Measurements from ENCODE around the gene UNK.
"Not testable (repeated sequence)": the region's sequence is repeated elsewhere in the genome, so short reads cannot be mapped to it uniquely, and the experiment has no call there.

The UNK gene

GRCh38 chr17:75809631-75810111 is 25.1 kb downstream of the UNK start:
- in situ Hi-C loops (cut with HindIII; ENCODE audit: low pct_ligation_motif_present, low sequenced_read_pairs): no loop called here
- H3K27ac ChIP-seq: peak overlapping the region; percentile 19

GRCh38 chr17:75810216-75810615 is 25.6 kb downstream of the UNK start:
- in situ Hi-C loops (cut with HindIII; ENCODE audit: low pct_ligation_motif_present, low sequenced_read_pairs): no loop called here
- peaks cover 11% of the 10 kb centered on the region for H3K36me3 ChIP-seq (replicated peaks)
- no peak overlapping the region for H3K27ac ChIP-seq

More at GRCh38 chr17:75809631-75810111, 25.1 kb downstream of the UNK start:
- TF ChIP-seq CTCF (IDR thresholded peaks at IDR 0.05; ENCODE audit: low read depth, low read length, missing control alignments): no peak
- no peak overlapping the region for H3K4me3 ChIP-seq (ENCODE audit: low read depth, low read length)
- no peak for DNase-seq
- no peaks in the 10 kb centered on the region for H3K27me3 ChIP-seq (replicated peaks)
- peaks cover 11% of the 10 kb centered on the region for H3K36me3 ChIP-seq (replicated peaks)

GRCh38 chr17:75810756-75811155 is 26.1 kb downstream of the UNK start:
- H3K4me3 ChIP-seq (ENCODE audit: low read depth, low read length); H3K27me3 ChIP-seq (replicated peaks); in situ Hi-C loops (cut with HindIII; ENCODE audit: low pct_ligation_motif_present, low sequenced_read_pairs); DNase-seq; H3K27ac ChIP-seq: not testable (repeated sequence)
- H3K36me3 ChIP-seq (replicated peaks): peaks cover 11% of the 10 kb centered on the region

More at GRCh38 chr17:75810216-75810615, 25.6 kb downstream of the UNK start:
- no peak overlapping the region for H3K4me3 ChIP-seq (ENCODE audit: low read depth, low read length)
- no peaks in the 10 kb centered on the region for H3K27me3 ChIP-seq (replicated peaks)
- no peak for DNase-seq
- no peak for TF ChIP-seq CTCF (IDR thresholded peaks at IDR 0.05; ENCODE audit: low read depth, low read length, missing control alignments)

GRCh38 chr17:75811174-75811573 is 26.6 kb downstream of the UNK start:
- Histone ChIP-seq H3K27me3 (replicated peaks) (no peaks in the 10 kb centered on the region), H3K36me3 (replicated peaks) (peaks cover 11% of the 10 kb centered on the region), H3K27ac (no peak overlapping the region), H3K4me3 (ENCODE audit: low read depth, low read length) (no peak overlapping the region)
- no peak for DNase-seq
- TF ChIP-seq CTCF (IDR thresholded peaks at IDR 0.05; ENCODE audit: low read depth, low read length, missing control alignments): no peak
- in situ Hi-C loops (cut with HindIII; ENCODE audit: low pct_ligation_motif_present, low sequenced_read_pairs): no loop called here

- TF ChIP-seq CTCF (IDR thresholded peaks at IDR 0.05; ENCODE audit: low read depth, low read length, missing control alignments): no peak
- DNase-seq: no peak
- H3K27ac ChIP-seq: no peak overlapping the region
- peaks cover 12% of the 10 kb centered on the region for H3K36me3 ChIP-seq (replicated peaks)
- in situ Hi-C loops (cut with HindIII; ENCODE audit: low pct_ligation_motif_present, low sequenced_read_pairs): no loop called here
- H3K27me3 ChIP-seq (replicated peaks): no peaks in the 10 kb centered on the region
- H3K4me3 ChIP-seq (ENCODE audit: low read depth, low read length): no peak overlapping the region
These were observed 27.7 kb downstream of the UNK start for GRCh38 chr17:75812096-75813013.

- in situ Hi-C loops (cut with HindIII; ENCODE audit: low pct_ligation_motif_present, low sequenced_read_pairs): no loop called here
- H3K36me3 ChIP-seq (replicated peaks): peaks cover 19% of the 10 kb centered on the region
These were observed 28.7 kb downstream of the UNK start for GRCh38 chr17:75813081-75814020.

More at GRCh38 chr17:75813081-75814020, 28.7 kb downstream of the UNK start:
- no peak for DNase-seq
- H3K27me3 ChIP-seq (replicated peaks): no peaks in the 10 kb centered on the region
- no peak overlapping the region for H3K27ac ChIP-seq
- no peak overlapping the region for H3K4me3 ChIP-seq (ENCODE audit: low read depth, low read length)
- no peak for TF ChIP-seq CTCF (IDR thresholded peaks at IDR 0.05; ENCODE audit: low read depth, low read length, missing control alignments)
